H1 (cell line): Measurements from ENCODE around the gene PRXL2A. TPM values are rescaled to one million over a fixed set of nuclear protein-coding genes. Genes with fewer than 3 reads are reported as not detected.

Experiments used
- CTCF ChIA-PET: fragments of 300-600 bp; sonication (Branson Sonifier 250); formaldehyde crosslinking; loops from one replicate; lab custom pipeline; 2021; ENCODE audit not compliant: partially characterized antibody; lab: Charles Lee
- POLR2A ChIA-PET: fragments of 300-600 bp; sonication (Branson Sonifier 250); formaldehyde crosslinking; loops from one replicate; lab custom pipeline; 2021; ENCODE audit warnings: inconsistent platforms; ENCODE audit not compliant: partially characterized antibody; lab: Charles Lee
- DNase-seq, 2 experiments: peaks; one replicate each; pipeline versions ENCODE4 v3.0.0 to v3.0.0-alpha.2; 2010 to 2022; ENCODE audit warnings: low spot score in 2 of 2, low read depth in 1 of 2, mixed read lengths in 1 of 2
- FAIRE-seq: peaks from 2 replicates; lab custom pipeline; 2011; peaks lifted over from hg19 to GRCh38; lab: Jason Lieb, UNC
- H2AFZ ChIP-seq: 2 replicates; pipeline ENCODE4 v1.8.1; 2012; ENCODE audit warnings: low read length, inconsistent platforms
- H2AK5ac ChIP-seq: 2 replicates; pipeline ENCODE4 v1.6.1; 2013; ENCODE audit warnings: low read depth, low read length
- H2BK120ac ChIP-seq: replicated peaks from 2 replicates; pipeline ENCODE3; 2013; ENCODE audit warnings: low read depth, low read length, inconsistent platforms
- H2BK12ac ChIP-seq: 2 replicates; pipeline ENCODE4 v1.6.1; 2013; ENCODE audit warnings: low read depth, low read length
- H2BK15ac ChIP-seq: 2 replicates; pipeline ENCODE4 v1.6.1; 2013; ENCODE audit warnings: low read length
- H2BK20ac ChIP-seq: 2 replicates; pipeline ENCODE4 v1.6.1; 2013; ENCODE audit warnings: low read length
- H2BK5ac ChIP-seq: 2 replicates; pipeline ENCODE4 v1.6.1; 2013; ENCODE audit warnings: low read depth, low read length
- H3K14ac ChIP-seq: 2 replicates; pipeline ENCODE4 v1.6.1; 2013; ENCODE audit warnings: inconsistent platforms; ENCODE audit not compliant: insufficient read length
- H3K18ac ChIP-seq: 2 replicates; pipeline ENCODE4 v1.6.1; 2013; ENCODE audit warnings: low read length; ENCODE audit errors: extremely low read depth
- H3K23ac ChIP-seq: 2 replicates; pipeline ENCODE4 v1.6.1; 2013; ENCODE audit warnings: inconsistent platforms; ENCODE audit not compliant: insufficient read length
- H3K23me2 ChIP-seq: 2 replicates; pipeline ENCODE4 v1.6.1; 2013; ENCODE audit warnings: low read depth, low read length
- H3K27ac ChIP-seq: 2 replicates; pipeline ENCODE4 v1.6.1; 2011; ENCODE audit warnings: low read depth, low read length, inconsistent platforms
- H3K27me3 ChIP-seq, 4 experiments: replicated peaks in 1 of 4; 1 replicate in 1 of 4; 2 replicates in 3 of 4; pipeline versions ENCODE4 v1.6.1 to v1.8.1; 2011 to 2013; ENCODE audit warnings: low read length in 3 of 4, mild to moderate bottlenecking in 3 of 4, inconsistent platforms in 2 of 4, mixed read lengths in 2 of 4, moderate library complexity in 1 of 4; ENCODE audit not compliant: control insufficient read depth in 3 of 4, insufficient read depth in 3 of 4; ENCODE audit errors: extremely low read depth in 1 of 4
- H3K36me3 ChIP-seq, 4 experiments: 2 replicates each; pipeline versions ENCODE4 v1.6.1 to v1.8.1; 2011 to 2013; ENCODE audit warnings: mild to moderate bottlenecking in 4 of 4, low read length in 3 of 4, moderate library complexity in 2 of 4, control low read depth in 1 of 4, inconsistent platforms in 1 of 4; ENCODE audit not compliant: insufficient read depth in 4 of 4, control insufficient read depth in 2 of 4
- H3K4ac ChIP-seq: replicated peaks from 2 replicates; pipeline ENCODE3; 2013; ENCODE audit warnings: low read length, low read depth, mixed read lengths, inconsistent platforms; ENCODE audit not compliant: insufficient read length
- H3K4me1 ChIP-seq, 4 experiments: replicated peaks in 1 of 4; 1 replicate in 1 of 4; 2 replicates in 3 of 4; pipeline versions ENCODE4 v1.6.1 to v1.8.1; 2011 to 2013; ENCODE audit warnings: low read length in 3 of 4, inconsistent platforms in 2 of 4, mixed read lengths in 1 of 4; ENCODE audit not compliant: insufficient read depth in 4 of 4, control insufficient read depth in 3 of 4
- H3K4me2 ChIP-seq, 2 experiments: 2 replicates each; pipeline versions ENCODE4 v1.6.1 to v1.8.1; 2011 to 2013; ENCODE audit warnings: low read depth in 2 of 2, low read length in 2 of 2, control low read depth in 1 of 2, inconsistent platforms in 1 of 2, mild to moderate bottlenecking in 1 of 2; ENCODE audit not compliant: insufficient read depth in 1 of 2
- H3K4me3 ChIP-seq, 4 experiments: fragments of 200-600, 300-600 bp in 1 of 4; sonication (generic), shearing (Covaris generic), sonication (Bioruptor Twin) in 1 of 4; 2 replicates each; pipeline versions ENCODE4 v1.5.1 to v1.8.1; 2011 to 2016; ENCODE audit warnings: low read length in 4 of 4, low read depth in 3 of 4, control low read depth in 2 of 4, inconsistent platforms in 2 of 4, mild to moderate bottlenecking in 2 of 4, mixed read lengths in 1 of 4, moderate library complexity in 1 of 4; ENCODE audit not compliant: insufficient read depth in 2 of 4; ENCODE audit errors: extremely low read depth in 1 of 4
- H3K56ac ChIP-seq: replicated peaks from 2 replicates; pipeline ENCODE3; 2013; ENCODE audit warnings: low read depth, mild to moderate bottlenecking, mixed read lengths, low read length, inconsistent platforms; ENCODE audit not compliant: insufficient read length
- H3K79me1 ChIP-seq: 2 replicates; pipeline ENCODE4 v1.6.1; 2013; ENCODE audit warnings: low read depth, low read length, control low read depth
- H3K79me2 ChIP-seq, 2 experiments: 2 replicates each; pipeline versions ENCODE4 v1.6.1 to v1.8.1; 2012 to 2013; ENCODE audit warnings: low read length in 2 of 2, mild to moderate bottlenecking in 2 of 2, inconsistent platforms in 1 of 2; ENCODE audit not compliant: insufficient read depth in 2 of 2, control insufficient read depth in 1 of 2
- H3K9ac ChIP-seq, 4 experiments: replicated peaks in 1 of 4; 1 replicate in 1 of 4; 2 replicates in 3 of 4; pipeline versions ENCODE4 v1.6.1 to v1.8.1; 2011 to 2013; ENCODE audit warnings: low read depth in 3 of 4, low read length in 3 of 4, control low read depth in 2 of 4, mild to moderate bottlenecking in 2 of 4, moderate library complexity in 2 of 4, inconsistent platforms in 1 of 4; ENCODE audit errors: extremely low read depth in 1 of 4
- H3K9me3 ChIP-seq, 2 experiments: 2 replicates each; pipeline versions ENCODE4 v1.6.1 to v1.8.1; 2012 to 2013; ENCODE audit warnings: mild to moderate bottlenecking in 2 of 2, moderate library complexity in 2 of 2, control low read depth in 1 of 2, inconsistent platforms in 1 of 2, low read depth in 1 of 2, low read length in 1 of 2, mixed read lengths in 1 of 2; ENCODE audit not compliant: insufficient read depth in 2 of 2
- H4K20me1 ChIP-seq, 2 experiments: replicated peaks in 1 of 2; 2 replicates each; pipeline versions ENCODE3 to v1.8.1; 2011 to 2013; ENCODE audit warnings: inconsistent platforms in 2 of 2, low read length in 2 of 2, mild to moderate bottlenecking in 1 of 2; ENCODE audit not compliant: insufficient read depth in 2 of 2, control insufficient read depth in 1 of 2
- H4K5ac ChIP-seq: 2 replicates; pipeline ENCODE4 v1.6.1; 2013; ENCODE audit warnings: low read length, low read depth, mixed read lengths, inconsistent platforms; ENCODE audit not compliant: insufficient read length
- H4K8ac ChIP-seq: 2 replicates; pipeline ENCODE4 v1.8.0; 2013; ENCODE audit warnings: mild to moderate bottlenecking, moderate library complexity, low read length, inconsistent platforms; ENCODE audit not compliant: insufficient read depth; ENCODE audit errors: extremely low read depth
- H4K91ac ChIP-seq: replicated peaks from 2 replicates; pipeline ENCODE3; 2013; ENCODE audit warnings: low read length, mixed read lengths, inconsistent platforms; ENCODE audit not compliant: insufficient read length
- BACH1 ChIP-seq: IDR thresholded peaks from 2 replicates; pipeline ENCODE4 v1.6.1; 2012; ENCODE audit warnings: low read length, improper control_type of control experiment
- CHD1 ChIP-seq: IDR thresholded peaks from 2 replicates; pipeline ENCODE4 v1.6.1; 2012; ENCODE audit warnings: low read depth, low read length, improper control_type of control experiment
- GTF2F1 ChIP-seq: IDR thresholded peaks from 2 replicates; pipeline ENCODE4 v1.6.1; 2012; ENCODE audit warnings: low read depth, low read length, improper control_type of control experiment, borderline replicate concordance
- HDAC6 ChIP-seq: IDR thresholded peaks from one replicate; pipeline ENCODE4 v1.7.1; 2012; ENCODE audit warnings: low read depth, mild to moderate bottlenecking, inconsistent platforms, low read length, moderate library complexity
- JUN ChIP-seq: IDR thresholded peaks from 2 replicates; pipeline ENCODE4 v1.6.1; 2011; ENCODE audit warnings: low read depth, mild to moderate bottlenecking, improper control_type of control experiment, low read length
- SIN3A ChIP-seq, 2 experiments: IDR thresholded peaks in 1 of 2; conservative IDR thresholded peaks in 1 of 2; 2 replicates each; pipeline ENCODE4 v1.6.1; 2011 to 2012; ENCODE audit warnings: low read length in 2 of 2, improper control_type of control experiment in 1 of 2, low read depth in 1 of 2, mild to moderate bottlenecking in 1 of 2
- SP1 ChIP-seq: IDR thresholded peaks from 2 replicates; pipeline ENCODE4 v1.6.1; 2011; ENCODE audit warnings: low read depth, low read length
- TCF12 ChIP-seq: IDR thresholded peaks from 2 replicates; pipeline ENCODE4 v1.6.1; 2011; ENCODE audit warnings: low read depth, mild to moderate bottlenecking, low read length
- YY1 ChIP-seq: IDR thresholded peaks from 2 replicates; pipeline ENCODE4 v1.6.1; 2011; ENCODE audit warnings: low read depth, mild to moderate bottlenecking, low read length
- WGBS, 2 experiments: shearing (Covaris generic) in 1 of 2; methylation state at CpG; one replicate each; pipeline versions ENCODE4 v1.1.6 to v1.1.7; 2013 to 2015; ENCODE audit warnings: low lambda C conversion rate in 2 of 2, mixed read lengths in 2 of 2, inconsistent platforms in 1 of 2, low coverage in 1 of 2, missing lambda C conversion rate in 1 of 2; ENCODE audit not compliant: insufficient replicate concordance in 2 of 2, insufficient coverage in 1 of 2, insufficient read length in 1 of 2; ENCODE audit errors: extremely low coverage in 1 of 2, missing lambda C conversion rate in 1 of 2; 5-methylcytosine and 5-hydroxymethylcytosine counted together
- polyA plus RNA-seq, 7 experiments: library from polyadenylated mRNA; depleted of rRNA in 3 of 7; stranded (reverse) in 5 of 7; unstranded in 2 of 7; fragments of >200 nt in 5 of 7; fragments of 200-250 nt in 2 of 7; gene quantifications; 1 replicate in 5 of 7; 2 replicates in 1 of 7; 4 replicates in 1 of 7; pipeline versions ENCODE4 v1.2.1 to v1.2.3, GENCODE V29; 2011 to 2013; ENCODE audit warnings: missing spikeins in 2 of 7, mixed read lengths in 2 of 7
- total RNA-seq: library from RNA; stranded (reverse); fragmentation: NEBNext Ultra II Directional; extraction: Animal tissue kit (Norgen Biotek cat#: 25700); gene quantifications from 2 replicates; pipeline ENCODE4 v1.2.1, GENCODE V29; 2021
- TF ChIP-seq, protein P1 (sequence below): IDR thresholded peaks from 2 replicates; pipeline ENCODE4 v1.6.1; 2011; ENCODE audit warnings: low read length, improper control_type of control experiment

Gene PRXL2A
- total and polyA plus RNA-seq, 2 of the 8 experiments (the other 6 are each of a cell fraction or from before 2014, with no cell fraction given) = 13.4 to 58.3 TPM

- H2BK20ac ChIP-seq = no peak overlapping the region
- H3K4me2 ChIP-seq = peak overlapping the region; percentile 77 to 81
- no peak for FAIRE-seq
- H3K14ac ChIP-seq = no peak overlapping the region
- no peak overlapping the region; the same call in 1 of the 2 replicates for H3K27ac ChIP-seq
- H3K9me3 ChIP-seq = no peaks in the 10 kb centered on the region
- H3K4me3 ChIP-seq = peak overlapping the region; percentile 71 to 98 (median 85)
- H2BK12ac ChIP-seq = no peak overlapping the region
- peaks cover 28 to 37% (median 33%) of the 10 kb centered on the region in 4 experiments for H3K4me1 ChIP-seq
- H3K18ac ChIP-seq = no peak overlapping the region
- peak overlapping the region; percentile 35; the same call in 1 of the 2 replicates for H2BK5ac ChIP-seq
- no peak overlapping the region; the same call in 1 of the 2 replicates for H2AK5ac ChIP-seq
- peaks cover 16 to 55% of the 10 kb centered on the region in 2 experiments for H3K79me2 ChIP-seq
- H4K91ac ChIP-seq = no peak overlapping the region
- H4K5ac ChIP-seq = no peak overlapping the region
- no peak overlapping the region for H3K56ac ChIP-seq
- peaks cover 14% of the 10 kb centered on the region for H3K79me1 ChIP-seq
- peak overlapping the region; percentile 3; the same call in 1 of the 2 replicates for H4K8ac ChIP-seq
- 78% methylated on average over 13 of the region's 13 CpGs; no CpG with 5 or more reads in 1 of the 2 experiments for WGBS, 2 experiments
- H3K23ac ChIP-seq = no peak overlapping the region
- CTCF ChIA-PET = interaction anchor here (1.4 to 38.4 kb wide), 4 partner anchors 4 to 77 kb away, joined by 4 to 1263 read pairs (median 456); partner anchors contain the start of gene TSPAN14
- peaks cover 21 to 40% of the 10 kb centered on the region in 2 experiments for H4K20me1 ChIP-seq
- H2BK120ac ChIP-seq = no peak overlapping the region
- H3K36me3 ChIP-seq = no peaks in the 10 kb centered on the region
- H3K23me2 ChIP-seq = peaks cover 9% of the 10 kb centered on the region; the same call in 1 of the 2 replicates
- H3K4ac ChIP-seq = peak overlapping the region; percentile 30
- no peak overlapping the region for H2BK15ac ChIP-seq
- peaks cover 0 to 4% (median 0%) of the 10 kb centered on the region in 4 experiments; a peak in 2 of 7 replicates for H3K27me3 ChIP-seq
- H2AFZ ChIP-seq = no peak overlapping the region
- POLR2A ChIA-PET = interaction anchor here (0.6 to 1.2 kb wide), 4 partner anchors 9 to 52 kb away, joined by 3 to 5 read pairs (median 3); no protein-coding TSS in a partner anchor
- H3K9ac ChIP-seq = peak overlapping the region in 3 of 4 experiments; percentile 35 to 83 (median 72); a peak in 5 of 7 replicates
- no peak for DNase-seq
- TF ChIP-seq SP1 (no peak), JUN (no peak), CHD1 (no peak), BACH1 (no peak), YY1 (no peak), GTF2F1 (no peak), TCF12 (no peak), SIN3A (conservative IDR thresholded peaks at IDR 0.05 in 1 of 2, IDR thresholded peaks at IDR 0.05 in 1 of 2; ENCODE audit: low read depth in 1 of 2, low read length in 2 of 2) (no peak), HDAC6 (no peak)
- TF ChIP-seq, protein P1, sequence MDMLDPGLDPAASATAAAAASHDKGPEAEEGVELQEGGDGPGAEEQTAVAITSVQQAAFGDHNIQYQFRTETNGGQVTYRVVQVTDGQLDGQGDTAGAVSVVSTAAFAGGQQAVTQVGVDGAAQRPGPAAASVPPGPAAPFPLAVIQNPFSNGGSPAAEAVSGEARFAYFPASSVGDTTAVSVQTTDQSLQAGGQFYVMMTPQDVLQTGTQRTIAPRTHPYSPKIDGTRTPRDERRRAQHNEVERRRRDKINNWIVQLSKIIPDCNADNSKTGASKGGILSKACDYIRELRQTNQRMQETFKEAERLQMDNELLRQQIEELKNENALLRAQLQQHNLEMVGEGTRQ = no peak
These were observed 47.4 kb downstream of the PRXL2A start for GRCh38 chr10:80455461-80456349.
